Measurements from ENCODE around the gene MRPL34.

Gene MRPL34

GRCh38 chr19:17323300-17323963 lies 17.8 kb downstream of the MRPL34 start:
- H3K27ac ChIP-seq, result no peak overlapping the region

GRCh38 chr19:17323964-17324332 lies 18.3 kb downstream of the MRPL34 start:
- Histone ChIP-seq H3K4me2 (no peak overlapping the region), H4K20me1 (ENCODE audit: insufficient read depth) (no peaks in the 10 kb centered on the region), H2AFZ (ENCODE audit: low read depth) (no peak overlapping the region), H3K9ac (no peak overlapping the region), H3K79me2 (ENCODE audit: insufficient read depth, low read depth) (no peaks in the 10 kb centered on the region), H3K4me1 (ENCODE audit: low read depth, poor library complexity, severe bottlenecking) (no peaks in the 10 kb centered on the region), H3K27me3 (ENCODE audit: insufficient read depth, low read depth) (no peaks in the 10 kb centered on the region), H3K27ac (no peak overlapping the region), H3K36me3 (ENCODE audit: insufficient read depth) (no peaks in the 10 kb centered on the region), H3K4me3 (IDR thresholded peaks at IDR 0.05; ENCODE audit: insufficient read depth, low read depth, low read length) (no peak overlapping the region)
- no peak for TF ChIP-seq CTCF (conservative IDR thresholded peaks at IDR 0.05; ENCODE audit: low read depth, low read length)

More at GRCh38 chr19:17323300-17323963, 17.8 kb downstream of the MRPL34 start:
- no peaks in the 10 kb centered on the region for H4K20me1 ChIP-seq (ENCODE audit: insufficient read depth)
- no peak overlapping the region for H2AFZ ChIP-seq (ENCODE audit: low read depth)
- no peak overlapping the region for H3K4me3 ChIP-seq (IDR thresholded peaks at IDR 0.05; ENCODE audit: insufficient read depth, low read depth, low read length)
- H3K4me2 ChIP-seq, result no peak overlapping the region
- H3K36me3 ChIP-seq (ENCODE audit: insufficient read depth), result no peaks in the 10 kb centered on the region
- no peaks in the 10 kb centered on the region for H3K4me1 ChIP-seq (ENCODE audit: low read depth, poor library complexity, severe bottlenecking)
- H3K79me2 ChIP-seq (ENCODE audit: insufficient read depth, low read depth), result no peaks in the 10 kb centered on the region
- no peaks in the 10 kb centered on the region for H3K27me3 ChIP-seq (ENCODE audit: insufficient read depth, low read depth)
- TF ChIP-seq CTCF (conservative IDR thresholded peaks at IDR 0.05; ENCODE audit: low read depth, low read length), result no peak
- H3K9ac ChIP-seq, result no peak overlapping the region

- Histone ChIP-seq H3K4me3 (IDR thresholded peaks at IDR 0.05; ENCODE audit: insufficient read depth, low read depth, low read length) (no peak overlapping the region), H3K36me3 (ENCODE audit: insufficient read depth) (no peaks in the 10 kb centered on the region), H3K4me2 (no peak overlapping the region), H4K20me1 (ENCODE audit: insufficient read depth) (no peaks in the 10 kb centered on the region), H3K27ac (no peak overlapping the region), H3K9ac (no peak overlapping the region), H3K4me1 (ENCODE audit: low read depth, poor library complexity, severe bottlenecking) (no peaks in the 10 kb centered on the region), H3K79me2 (ENCODE audit: insufficient read depth, low read depth) (no peaks in the 10 kb centered on the region), H2AFZ (ENCODE audit: low read depth) (no peak overlapping the region), H3K27me3 (ENCODE audit: insufficient read depth, low read depth) (no peaks in the 10 kb centered on the region)
- TF ChIP-seq CTCF (conservative IDR thresholded peaks at IDR 0.05; ENCODE audit: low read depth, low read length), result no peak
Observed at GRCh38 chr19:17324357-17325114, 18.9 kb downstream of the MRPL34 start.

- no peak overlapping the region for H3K4me3 ChIP-seq (IDR thresholded peaks at IDR 0.05; ENCODE audit: insufficient read depth, low read depth, low read length)
- no peak overlapping the region for H3K27ac ChIP-seq
- no peaks in the 10 kb centered on the region for H3K79me2 ChIP-seq (ENCODE audit: insufficient read depth, low read depth)
- H4K20me1 ChIP-seq (ENCODE audit: insufficient read depth), result no peaks in the 10 kb centered on the region
- no peak overlapping the region for H3K9ac ChIP-seq
- no peaks in the 10 kb centered on the region for H3K36me3 ChIP-seq (ENCODE audit: insufficient read depth)
- H2AFZ ChIP-seq (ENCODE audit: low read depth), result no peak overlapping the region
- no peak overlapping the region for H3K4me2 ChIP-seq
- H3K27me3 ChIP-seq (ENCODE audit: insufficient read depth, low read depth), result no peaks in the 10 kb centered on the region
- no peak for TF ChIP-seq CTCF (conservative IDR thresholded peaks at IDR 0.05; ENCODE audit: low read depth, low read length)
- H3K4me1 ChIP-seq (ENCODE audit: low read depth, poor library complexity, severe bottlenecking), result no peaks in the 10 kb centered on the region
Observed at GRCh38 chr19:17325133-17325532, 19.5 kb downstream of the MRPL34 start.

All from KMS-11 (cell line).